Lung (tissue), 12 donors: ENCODE results near the gene ZCCHC24. TPM values are rescaled to one million over a fixed set of nuclear protein-coding genes. Genes with fewer than 3 reads are reported as not detected.

ENCODE experiments used
- ATAC-seq: fragments of 200-7000 bp; cut with Tn5 transposase; one replicate; pipeline ENCODE4 v1.9.1; 2020; ENCODE audit warnings: moderate number of reproducible peaks; ENCODE audit not compliant: insufficient read depth, low FRiP score
- DNase-seq, 3 donors: peaks; one replicate each; pipeline ENCODE4 v3.0.0-alpha.2; 2013 to 2017
- H3K27ac ChIP-seq, 2 donors: one replicate each; pipeline ENCODE4 v1.5.1; 2013; ENCODE audit warnings: mild to moderate bottlenecking in 2 of 2, moderate library complexity in 2 of 2, control low read depth in 1 of 2, inconsistent platforms in 1 of 2, low read depth in 1 of 2, low read length in 1 of 2
- H3K27me3 ChIP-seq, 3 donors: one replicate each; pipeline ENCODE4 v1.5.1; 2013; ENCODE audit warnings: low read length in 2 of 3; ENCODE audit not compliant: control insufficient read depth in 3 of 3, insufficient read depth in 3 of 3
- H3K36me3 ChIP-seq, 4 donors: one replicate each; pipeline ENCODE4 v1.5.1; 2013; ENCODE audit warnings: low read length in 4 of 4, mild to moderate bottlenecking in 1 of 4, moderate library complexity in 1 of 4; ENCODE audit not compliant: control insufficient read depth in 4 of 4, insufficient read depth in 4 of 4
- H3K4me1 ChIP-seq, 5 donors: one replicate each; pipeline ENCODE4 v1.5.1; 2013; ENCODE audit warnings: low read length in 5 of 5, mild to moderate bottlenecking in 2 of 5, moderate library complexity in 1 of 5; ENCODE audit not compliant: control insufficient read depth in 5 of 5, insufficient read depth in 5 of 5
- H3K4me3 ChIP-seq: one replicate; pipeline ENCODE4 v1.5.1; 2013; ENCODE audit warnings: mild to moderate bottlenecking, control low read depth, moderate library complexity
- H3K9ac ChIP-seq, 2 donors: one replicate each; pipeline ENCODE4 v1.5.1; 2013; ENCODE audit warnings: low read length in 2 of 2, control low read depth in 1 of 2; ENCODE audit not compliant: insufficient read depth in 1 of 2
- H3K9me3 ChIP-seq, 4 donors: one replicate each; pipeline ENCODE4 v1.5.1; 2013; ENCODE audit warnings: low read length in 3 of 4, mild to moderate bottlenecking in 1 of 4, moderate library complexity in 1 of 4; ENCODE audit not compliant: control insufficient read depth in 4 of 4, insufficient read depth in 3 of 4
- WGBS, 2 donors: extraction: QIAGEN DNeasy Blood & Tissue Kit; methylation state at CpG; one replicate each; pipeline ENCODE4 v1.1.7; 2013; 5-methylcytosine and 5-hydroxymethylcytosine counted together
- polyA plus RNA-seq, 2 donors: library from polyadenylated mRNA; stranded (reverse); fragments of 200-250 nt; gene quantifications; one replicate each; pipeline ENCODE4 v1.2.1, GENCODE V29; 2013
- total RNA-seq, 2 donors: library from RNA; depleted of rRNA in 1 of 2; stranded (reverse); fragments of >200 nt in 1 of 2; gene quantifications; one replicate each; pipeline ENCODE4 v1.2.1, GENCODE V29; 2014 to 2021
- TF ChIP-seq, protein P1 (sequence below): IDR thresholded peaks from 2 replicates; pipeline ENCODE4 v1.5.1; 2012; ENCODE audit warnings: mild to moderate bottlenecking; ENCODE audit errors: control extremely low read depth, extremely low read depth
- donor health status: control.
- donor health status: control.
- donor health status: Bipolar disorder and iron deficiency.
- donor health status: healthy.
- donor health status: DM: yes; HTN: yes; CAD: no.

The ZCCHC24 gene
- total and polyA plus RNA-seq, 4 donors, result 10.4 to 33.5 (median 13.5) TPM

DNA sequence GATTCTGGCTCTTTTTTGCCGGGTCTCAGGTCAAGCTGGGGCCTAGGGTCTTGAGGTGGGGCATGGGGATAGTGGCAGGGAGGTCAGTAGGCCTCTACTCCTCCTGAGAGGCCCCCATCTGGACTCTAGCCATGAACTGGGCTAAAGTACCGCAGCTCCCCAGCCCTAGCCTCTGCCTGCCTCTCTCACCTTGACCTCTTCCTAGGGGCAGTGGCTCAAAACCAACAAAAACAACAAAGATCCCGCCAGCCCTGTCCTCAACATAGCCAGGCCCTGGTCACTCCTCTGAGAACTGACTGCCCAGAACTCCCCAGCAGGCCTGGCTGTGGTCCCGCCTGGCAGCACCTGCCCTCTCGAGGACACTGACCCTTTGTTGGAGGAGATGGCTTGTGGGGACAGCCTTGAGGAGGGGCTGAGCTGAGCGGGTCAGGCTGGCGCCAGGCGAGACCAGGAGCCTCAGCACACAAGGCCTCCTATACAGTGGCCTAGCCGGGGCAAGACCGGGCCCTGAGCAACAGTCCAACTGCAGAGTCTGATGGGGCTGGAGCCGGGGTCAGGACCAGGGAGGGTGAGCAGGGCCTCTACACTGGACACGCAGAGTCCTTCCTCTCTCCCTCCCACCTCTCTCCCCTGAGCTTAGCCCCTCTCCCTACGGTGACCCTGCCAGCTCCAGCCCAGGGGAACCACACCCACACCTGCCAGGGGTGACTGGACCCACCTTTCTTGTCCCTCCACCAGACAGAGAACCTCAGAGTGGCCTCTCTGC is 109.8 kb downstream of the ZCCHC24 start:
- no peaks in the 10 kb centered on the region for H3K27me3 ChIP-seq
- ATAC-seq (no peak), DNase-seq (no peak)
- no peak overlapping the region for H3K4me3 ChIP-seq
- no peak overlapping the region for H3K9ac ChIP-seq
- 90 to 91% methylated on average over 13 of the region's 13 CpGs for WGBS, 2 donors
- peaks cover 0 to 5% (median 0%) of the 10 kb centered on the region in 4 donors for H3K9me3 ChIP-seq
- TF ChIP-seq, protein P1, sequence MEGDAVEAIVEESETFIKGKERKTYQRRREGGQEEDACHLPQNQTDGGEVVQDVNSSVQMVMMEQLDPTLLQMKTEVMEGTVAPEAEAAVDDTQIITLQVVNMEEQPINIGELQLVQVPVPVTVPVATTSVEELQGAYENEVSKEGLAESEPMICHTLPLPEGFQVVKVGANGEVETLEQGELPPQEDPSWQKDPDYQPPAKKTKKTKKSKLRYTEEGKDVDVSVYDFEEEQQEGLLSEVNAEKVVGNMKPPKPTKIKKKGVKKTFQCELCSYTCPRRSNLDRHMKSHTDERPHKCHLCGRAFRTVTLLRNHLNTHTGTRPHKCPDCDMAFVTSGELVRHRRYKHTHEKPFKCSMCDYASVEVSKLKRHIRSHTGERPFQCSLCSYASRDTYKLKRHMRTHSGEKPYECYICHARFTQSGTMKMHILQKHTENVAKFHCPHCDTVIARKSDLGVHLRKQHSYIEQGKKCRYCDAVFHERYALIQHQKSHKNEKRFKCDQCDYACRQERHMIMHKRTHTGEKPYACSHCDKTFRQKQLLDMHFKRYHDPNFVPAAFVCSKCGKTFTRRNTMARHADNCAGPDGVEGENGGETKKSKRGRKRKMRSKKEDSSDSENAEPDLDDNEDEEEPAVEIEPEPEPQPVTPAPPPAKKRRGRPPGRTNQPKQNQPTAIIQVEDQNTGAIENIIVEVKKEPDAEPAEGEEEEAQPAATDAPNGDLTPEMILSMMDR, result no peak
- no peaks in the 10 kb centered on the region for H3K4me1 ChIP-seq
- H3K27ac ChIP-seq, result no peak overlapping the region
- H3K36me3 ChIP-seq, result no peaks in the 10 kb centered on the region

- H3K9ac ChIP-seq, result no peak overlapping the region
- DNase-seq (no peak), ATAC-seq (no peak)
- peaks cover 0 to 5% (median 0%) of the 10 kb centered on the region in 4 donors for H3K9me3 ChIP-seq
- H3K27me3 ChIP-seq, result no peaks in the 10 kb centered on the region
- no peak overlapping the region for H3K27ac ChIP-seq
- no peak overlapping the region for H3K4me3 ChIP-seq
- WGBS, 2 donors, result 70 to 88% methylated on average over 2 of the region's 2 CpGs
- H3K4me1 ChIP-seq, result no peaks in the 10 kb centered on the region
- TF ChIP-seq, protein P1, result no peak
- no peaks in the 10 kb centered on the region for H3K36me3 ChIP-seq
Measured at GRCh38 chr10:79335094-79335469, 110.3 kb downstream of the ZCCHC24 start.

GRCh38 chr10:79334573-79334972 is 110.9 kb downstream of the ZCCHC24 start:
- WGBS, 2 donors, result 87 to 98% methylated on average over 2 of the region's 2 CpGs
- H3K9me3 ChIP-seq, result peaks cover 0 to 5% (median 0%) of the 10 kb centered on the region in 4 donors
- DNase-seq, result no peak
- ATAC-seq, result no peak
- no peaks in the 10 kb centered on the region for H3K36me3 ChIP-seq
- H3K9ac ChIP-seq, result no peak overlapping the region
- no peaks in the 10 kb centered on the region for H3K4me1 ChIP-seq
- TF ChIP-seq, protein P1, result no peak
- no peaks in the 10 kb centered on the region for H3K27me3 ChIP-seq
- H3K27ac ChIP-seq, result no peak overlapping the region
- no peak overlapping the region for H3K4me3 ChIP-seq
